Suprapubic skin (tissue), 3 donors: Measurements from ENCODE around the gene RNF130.

Experiments used
- POLR2A ChIP-seq, 2 donors: fragments of 450-650 bp; IDR thresholded peaks; one replicate each; pipeline ENCODE4 v1.6.1; 2017; ENCODE audit warnings: antibody characterized with exemption in 2 of 2, mild to moderate bottlenecking in 2 of 2, moderate library complexity in 2 of 2
- TF ChIP-seq, protein P1 (sequence below), 2 donors: fragments of 200-600 bp in 1 of 2; fragments of 450-650 bp in 1 of 2; sonication (generic) in 1 of 2; IDR thresholded peaks; one replicate each; pipeline ENCODE4 v1.5.1; 2016 to 2019; ENCODE audit warnings: antibody characterized with exemption in 2 of 2, mild to moderate bottlenecking in 1 of 2, moderate library complexity in 1 of 2

DNA sequence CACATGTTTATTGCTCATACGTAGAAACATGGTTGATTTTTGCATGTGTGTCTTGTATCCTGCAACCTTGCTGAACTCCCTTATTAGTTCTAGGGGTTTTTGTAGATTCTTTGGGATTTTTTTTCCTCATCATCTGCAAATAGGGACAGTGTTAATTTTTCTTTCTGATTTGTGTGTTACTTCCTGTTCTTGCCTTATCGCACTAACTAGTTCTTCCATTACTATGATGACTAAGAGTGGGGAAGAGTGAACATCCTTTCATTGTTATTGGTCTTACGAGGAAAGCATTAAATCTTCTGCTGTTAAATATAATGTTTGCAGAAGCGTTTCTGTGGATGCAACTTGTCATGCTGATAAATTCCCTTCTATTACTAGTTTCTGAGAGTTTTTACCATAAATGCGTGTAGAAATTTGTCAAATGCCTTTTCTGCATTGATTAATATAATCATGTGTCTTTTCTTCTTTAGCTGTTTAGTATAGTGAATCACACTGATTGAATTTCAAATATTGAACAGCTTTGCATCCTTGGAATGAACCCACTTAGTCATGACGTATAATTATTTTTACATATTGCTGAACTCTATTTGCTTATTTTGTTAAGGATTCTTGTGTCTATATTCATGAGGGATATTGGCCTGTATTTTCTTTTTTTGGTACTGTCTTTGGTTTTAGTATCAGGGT is 32.1 kb upstream of the RNF130 start:
- TF ChIP-seq, protein P1, sequence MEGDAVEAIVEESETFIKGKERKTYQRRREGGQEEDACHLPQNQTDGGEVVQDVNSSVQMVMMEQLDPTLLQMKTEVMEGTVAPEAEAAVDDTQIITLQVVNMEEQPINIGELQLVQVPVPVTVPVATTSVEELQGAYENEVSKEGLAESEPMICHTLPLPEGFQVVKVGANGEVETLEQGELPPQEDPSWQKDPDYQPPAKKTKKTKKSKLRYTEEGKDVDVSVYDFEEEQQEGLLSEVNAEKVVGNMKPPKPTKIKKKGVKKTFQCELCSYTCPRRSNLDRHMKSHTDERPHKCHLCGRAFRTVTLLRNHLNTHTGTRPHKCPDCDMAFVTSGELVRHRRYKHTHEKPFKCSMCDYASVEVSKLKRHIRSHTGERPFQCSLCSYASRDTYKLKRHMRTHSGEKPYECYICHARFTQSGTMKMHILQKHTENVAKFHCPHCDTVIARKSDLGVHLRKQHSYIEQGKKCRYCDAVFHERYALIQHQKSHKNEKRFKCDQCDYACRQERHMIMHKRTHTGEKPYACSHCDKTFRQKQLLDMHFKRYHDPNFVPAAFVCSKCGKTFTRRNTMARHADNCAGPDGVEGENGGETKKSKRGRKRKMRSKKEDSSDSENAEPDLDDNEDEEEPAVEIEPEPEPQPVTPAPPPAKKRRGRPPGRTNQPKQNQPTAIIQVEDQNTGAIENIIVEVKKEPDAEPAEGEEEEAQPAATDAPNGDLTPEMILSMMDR (IDR thresholded peaks at IDR 0.05): no peak
- TF ChIP-seq POLR2A (IDR thresholded peaks at IDR 0.05): no peak
